Thyroid gland (tissue), 4 donors: ENCODE data around the gene TOPORS.

Experiments used
- POLR2A ChIP-seq, 2 donors: fragments of 450-650 bp; IDR thresholded peaks; one replicate each; pipeline ENCODE4 v1.6.1; 2017; ENCODE audit warnings: antibody characterized with exemption in 2 of 2, mild to moderate bottlenecking in 2 of 2, moderate library complexity in 1 of 2
- TF ChIP-seq, protein P1 (sequence below), 6 experiments: fragments of 200-600 bp in 3 of 6; fragments of 450-650 bp in 3 of 6; sonication (generic) in 3 of 6; IDR thresholded peaks; one replicate each; pipeline ENCODE4 v1.5.1; 2016 to 2019; ENCODE audit warnings: antibody characterized with exemption in 6 of 6, mild to moderate bottlenecking in 2 of 6, inconsistent platforms in 1 of 6, moderate library complexity in 1 of 6

- TF ChIP-seq, protein P1, sequence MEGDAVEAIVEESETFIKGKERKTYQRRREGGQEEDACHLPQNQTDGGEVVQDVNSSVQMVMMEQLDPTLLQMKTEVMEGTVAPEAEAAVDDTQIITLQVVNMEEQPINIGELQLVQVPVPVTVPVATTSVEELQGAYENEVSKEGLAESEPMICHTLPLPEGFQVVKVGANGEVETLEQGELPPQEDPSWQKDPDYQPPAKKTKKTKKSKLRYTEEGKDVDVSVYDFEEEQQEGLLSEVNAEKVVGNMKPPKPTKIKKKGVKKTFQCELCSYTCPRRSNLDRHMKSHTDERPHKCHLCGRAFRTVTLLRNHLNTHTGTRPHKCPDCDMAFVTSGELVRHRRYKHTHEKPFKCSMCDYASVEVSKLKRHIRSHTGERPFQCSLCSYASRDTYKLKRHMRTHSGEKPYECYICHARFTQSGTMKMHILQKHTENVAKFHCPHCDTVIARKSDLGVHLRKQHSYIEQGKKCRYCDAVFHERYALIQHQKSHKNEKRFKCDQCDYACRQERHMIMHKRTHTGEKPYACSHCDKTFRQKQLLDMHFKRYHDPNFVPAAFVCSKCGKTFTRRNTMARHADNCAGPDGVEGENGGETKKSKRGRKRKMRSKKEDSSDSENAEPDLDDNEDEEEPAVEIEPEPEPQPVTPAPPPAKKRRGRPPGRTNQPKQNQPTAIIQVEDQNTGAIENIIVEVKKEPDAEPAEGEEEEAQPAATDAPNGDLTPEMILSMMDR (IDR thresholded peaks at IDR 0.05), result no peak
- no peak for TF ChIP-seq POLR2A (IDR thresholded peaks at IDR 0.05)
Observed at GRCh38 chr9:32518276-32518675, 34.1 kb downstream of the TOPORS start.
